K562 (cell line): ENCODE measurements around the gene TOPORS.

Source experiments
- DIDO1 ChIP-seq: fragments of 450-650 bp; IDR thresholded peaks from 2 replicates; pipeline ENCODE4 v1.6.1; 2016; ENCODE audit warnings: low read depth, missing biosample characterization, missing genetic modification characterization
- ZNF551 ChIP-seq: fragments of 250-450 bp; sonication (Bioruptor Pico); IDR thresholded peaks from 2 replicates; pipeline ENCODE4 v1.5.0; 2021; ENCODE audit warnings: mild to moderate bottlenecking, moderate library complexity
- TF ChIP-seq, protein P1 (sequence below): sonication (generic); formaldehyde crosslinking; IDR thresholded peaks from 2 replicates; pipeline ENCODE4 v1.8.0; 2023; ENCODE audit warnings: mild to moderate bottlenecking, missing genetic modification reagents

DNA sequence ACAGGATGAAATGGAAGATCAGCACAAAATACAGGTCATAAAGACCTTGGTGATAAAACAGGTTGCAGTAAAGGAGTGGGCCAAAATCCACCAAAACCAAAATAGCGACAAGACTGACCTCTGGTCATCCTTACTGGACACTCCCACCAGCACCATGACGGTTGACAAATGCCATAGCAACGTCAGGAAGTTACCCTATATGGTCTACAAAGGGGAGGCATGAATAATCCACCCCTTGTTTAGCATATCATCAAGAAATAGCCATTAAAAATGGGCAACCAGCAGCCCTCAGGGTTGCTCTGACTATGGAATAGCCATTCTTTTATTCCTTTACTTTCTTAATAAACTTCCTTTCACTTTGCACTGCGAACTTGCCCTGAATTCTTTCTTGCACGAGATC lies 26.6 kb upstream of the TOPORS start:
- no peak for TF ChIP-seq DIDO1 (tag)
- TF ChIP-seq, protein P1, sequence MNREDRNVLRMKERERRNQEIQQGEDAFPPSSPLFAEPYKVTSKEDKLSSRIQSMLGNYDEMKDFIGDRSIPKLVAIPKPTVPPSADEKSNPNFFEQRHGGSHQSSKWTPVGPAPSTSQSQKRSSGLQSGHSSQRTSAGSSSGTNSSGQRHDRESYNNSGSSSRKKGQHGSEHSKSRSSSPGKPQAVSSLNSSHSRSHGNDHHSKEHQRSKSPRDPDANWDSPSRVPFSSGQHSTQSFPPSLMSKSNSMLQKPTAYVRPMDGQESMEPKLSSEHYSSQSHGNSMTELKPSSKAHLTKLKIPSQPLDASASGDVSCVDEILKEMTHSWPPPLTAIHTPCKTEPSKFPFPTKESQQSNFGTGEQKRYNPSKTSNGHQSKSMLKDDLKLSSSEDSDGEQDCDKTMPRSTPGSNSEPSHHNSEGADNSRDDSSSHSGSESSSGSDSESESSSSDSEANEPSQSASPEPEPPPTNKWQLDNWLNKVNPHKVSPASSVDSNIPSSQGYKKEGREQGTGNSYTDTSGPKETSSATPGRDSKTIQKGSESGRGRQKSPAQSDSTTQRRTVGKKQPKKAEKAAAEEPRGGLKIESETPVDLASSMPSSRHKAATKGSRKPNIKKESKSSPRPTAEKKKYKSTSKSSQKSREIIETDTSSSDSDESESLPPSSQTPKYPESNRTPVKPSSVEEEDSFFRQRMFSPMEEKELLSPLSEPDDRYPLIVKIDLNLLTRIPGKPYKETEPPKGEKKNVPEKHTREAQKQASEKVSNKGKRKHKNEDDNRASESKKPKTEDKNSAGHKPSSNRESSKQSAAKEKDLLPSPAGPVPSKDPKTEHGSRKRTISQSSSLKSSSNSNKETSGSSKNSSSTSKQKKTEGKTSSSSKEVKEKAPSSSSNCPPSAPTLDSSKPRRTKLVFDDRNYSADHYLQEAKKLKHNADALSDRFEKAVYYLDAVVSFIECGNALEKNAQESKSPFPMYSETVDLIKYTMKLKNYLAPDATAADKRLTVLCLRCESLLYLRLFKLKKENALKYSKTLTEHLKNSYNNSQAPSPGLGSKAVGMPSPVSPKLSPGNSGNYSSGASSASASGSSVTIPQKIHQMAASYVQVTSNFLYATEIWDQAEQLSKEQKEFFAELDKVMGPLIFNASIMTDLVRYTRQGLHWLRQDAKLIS, result no peak
- no peak for TF ChIP-seq ZNF551
